GM12801 (cell line): Measurements from ENCODE around the gene PCNX3.

Experiments
- CTCF ChIP-seq: IDR thresholded peaks from one replicate; pipeline ENCODE4 v1.5.1; 2011; ENCODE audit warnings: control low read depth; ENCODE audit not compliant: insufficient read length; ENCODE audit errors: extremely low read depth

The PCNX3 gene

DNA sequence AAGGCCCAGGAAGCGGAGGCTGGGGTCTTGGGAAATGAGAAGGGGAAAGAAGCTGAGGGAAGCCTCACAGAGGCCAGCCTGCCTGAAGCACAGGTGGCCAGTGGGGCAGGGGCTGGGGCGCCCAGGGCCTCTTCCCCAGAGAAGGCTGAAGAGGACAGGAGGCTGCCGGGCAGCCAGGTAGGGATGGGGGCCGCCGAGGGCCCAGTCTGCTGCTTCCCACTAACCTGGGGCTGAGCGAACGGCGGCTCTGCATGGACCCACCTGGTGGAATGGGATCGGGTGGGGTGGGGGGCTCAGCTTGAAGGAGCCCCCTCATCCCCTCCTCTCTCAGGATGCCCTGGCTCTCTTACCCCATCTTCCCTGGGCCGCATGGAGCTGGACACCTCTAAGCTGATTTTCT, 32.0 kb upstream of the PCNX3 start:
- no peak for TF ChIP-seq CTCF

DNA sequence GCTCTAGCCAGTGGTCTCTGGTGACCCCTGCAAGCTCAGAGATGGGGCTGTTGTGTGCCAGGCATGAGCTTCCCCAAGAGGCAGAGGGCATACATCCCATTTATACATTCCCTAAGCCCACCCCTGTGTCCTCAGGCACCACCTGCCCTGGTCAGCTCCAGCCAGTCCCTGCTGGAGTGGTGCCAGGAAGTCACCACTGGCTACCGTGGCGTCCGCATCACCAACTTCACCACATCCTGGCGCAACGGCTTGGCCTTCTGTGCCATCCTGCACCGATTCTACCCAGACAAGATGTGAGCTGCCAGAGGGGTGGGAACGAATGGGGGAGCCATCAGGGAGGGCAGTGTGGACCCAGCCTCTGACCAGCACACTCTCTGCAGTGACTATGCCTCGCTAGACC, 31.5 kb upstream of the PCNX3 start:
- TF ChIP-seq CTCF = no peak

DNA sequence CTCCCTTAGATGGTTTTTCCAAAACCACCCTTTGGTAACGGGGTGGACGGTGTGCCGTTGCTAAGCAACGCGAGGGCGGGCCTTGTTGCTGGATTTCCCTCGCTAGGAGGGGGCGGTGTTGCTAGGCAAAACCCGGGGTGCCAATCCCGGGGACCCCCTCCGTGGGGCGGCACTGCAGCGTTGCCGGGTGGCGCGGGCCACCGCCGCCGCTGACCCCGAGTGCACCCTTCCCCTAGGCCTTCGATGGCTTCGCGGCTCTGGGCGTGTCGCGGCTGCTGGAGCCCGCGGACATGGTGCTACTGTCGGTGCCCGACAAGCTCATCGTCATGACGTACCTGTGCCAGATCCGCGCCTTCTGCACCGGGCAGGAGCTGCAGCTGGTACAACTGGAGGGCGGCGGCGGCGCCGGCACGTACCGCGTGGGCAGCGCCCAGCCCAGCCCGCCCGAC, 30.8 kb upstream of the PCNX3 start:
- TF ChIP-seq CTCF = no peak

GRCh38 chr11:65585396-65586246, 30.0 kb upstream of the PCNX3 start:
- no peak for TF ChIP-seq CTCF

DNA sequence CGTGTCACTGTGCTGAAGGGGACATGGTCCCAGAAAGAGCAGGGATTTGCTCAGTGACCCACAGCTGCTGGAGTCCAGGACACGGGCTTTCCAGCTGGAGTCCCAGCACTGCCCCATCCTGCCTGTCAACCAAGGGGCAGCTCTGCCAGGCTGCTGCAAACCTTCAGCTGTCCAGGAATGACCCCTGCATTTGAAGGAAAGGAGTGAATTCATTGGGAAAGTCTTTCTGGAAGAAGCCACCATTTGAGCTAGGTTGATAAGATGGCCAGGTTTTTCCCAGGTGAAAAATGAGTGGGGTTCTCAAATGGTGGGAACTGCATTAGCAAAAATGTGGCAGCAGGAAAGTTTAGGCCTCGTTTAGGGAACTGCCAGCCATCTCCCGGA, 29.3 kb upstream of the PCNX3 start:
- no peak for TF ChIP-seq CTCF

DNA sequence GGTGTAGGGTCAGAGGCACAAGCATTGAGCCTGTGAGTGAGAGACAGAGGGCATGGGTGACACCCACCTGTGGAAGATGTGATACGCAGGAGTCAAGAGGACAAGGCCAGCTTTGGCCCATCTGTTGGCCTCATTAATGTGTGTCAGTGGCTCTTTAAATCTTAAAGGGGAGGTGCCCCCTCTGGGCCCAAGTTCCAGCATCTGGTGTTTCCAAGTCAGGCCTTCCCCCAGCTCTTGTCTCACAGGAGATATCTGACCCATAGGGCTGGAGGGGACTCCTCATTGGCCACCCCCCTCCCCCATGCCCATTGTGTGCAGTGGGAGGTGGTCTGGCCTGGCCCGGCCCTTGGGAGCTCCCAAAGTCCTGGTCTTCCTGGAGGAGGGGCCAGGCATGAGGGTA, 28.9 kb upstream of the PCNX3 start:
- TF ChIP-seq CTCF = no peak

- no peak for TF ChIP-seq CTCF
These were observed 27.1 kb upstream of the PCNX3 start for GRCh38 chr11:65588199-65589054.
